Measurements from ENCODE around the gene SPINT1. TPM values are rescaled to one million over a fixed set of nuclear protein-coding genes. Genes with fewer than 3 reads are reported as not detected.

Gene SPINT1
- total RNA-seq, 1 experiment from 2014 or later, result 123 TPM

DNA sequence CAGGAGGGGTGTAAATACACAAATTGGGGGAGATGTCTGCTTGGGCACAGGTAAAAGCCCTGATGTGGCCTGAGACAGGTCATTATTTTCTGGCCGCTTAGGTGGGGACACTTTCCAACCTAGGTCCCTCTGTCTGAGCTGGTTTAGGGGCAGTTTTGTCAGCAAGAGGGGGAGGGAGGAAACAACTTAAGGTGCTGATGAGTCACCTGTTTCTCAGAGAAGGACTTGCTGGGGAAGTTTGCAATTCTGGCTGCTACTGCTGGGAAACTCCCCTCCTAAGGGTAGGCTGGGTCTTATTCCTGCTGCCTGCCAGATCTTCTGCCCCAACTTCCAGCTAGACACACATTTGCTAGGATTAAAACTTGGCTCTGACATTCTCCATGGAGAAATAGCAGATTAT is 34.9 kb downstream of the SPINT1 start:
- intact Hi-C loops (cut with micrococcal nuclease), result no loop called here
- H3K9ac ChIP-seq (ENCODE audit: low read length), result no peak overlapping the region; the same call in 1 of the 2 replicates
- TF ChIP-seq SRF (IDR thresholded peaks at IDR 0.05; ENCODE audit: low read depth), result no peak
- peak; percentile 66 for TF ChIP-seq JUND (IDR thresholded peaks at IDR 0.05)
- no peak for TF ChIP-seq SP1 (IDR thresholded peaks at IDR 0.05; ENCODE audit: low read depth)
- TF ChIP-seq POLR2A (IDR thresholded peaks at IDR 0.05; ENCODE audit: borderline replicate concordance, extremely low read depth, insufficient read depth, insufficient read length), result no peak
- peak; percentile 60 for TF ChIP-seq FOSL1 (IDR thresholded peaks at IDR 0.05; ENCODE audit: low read depth)
- TF ChIP-seq, protein P1, sequence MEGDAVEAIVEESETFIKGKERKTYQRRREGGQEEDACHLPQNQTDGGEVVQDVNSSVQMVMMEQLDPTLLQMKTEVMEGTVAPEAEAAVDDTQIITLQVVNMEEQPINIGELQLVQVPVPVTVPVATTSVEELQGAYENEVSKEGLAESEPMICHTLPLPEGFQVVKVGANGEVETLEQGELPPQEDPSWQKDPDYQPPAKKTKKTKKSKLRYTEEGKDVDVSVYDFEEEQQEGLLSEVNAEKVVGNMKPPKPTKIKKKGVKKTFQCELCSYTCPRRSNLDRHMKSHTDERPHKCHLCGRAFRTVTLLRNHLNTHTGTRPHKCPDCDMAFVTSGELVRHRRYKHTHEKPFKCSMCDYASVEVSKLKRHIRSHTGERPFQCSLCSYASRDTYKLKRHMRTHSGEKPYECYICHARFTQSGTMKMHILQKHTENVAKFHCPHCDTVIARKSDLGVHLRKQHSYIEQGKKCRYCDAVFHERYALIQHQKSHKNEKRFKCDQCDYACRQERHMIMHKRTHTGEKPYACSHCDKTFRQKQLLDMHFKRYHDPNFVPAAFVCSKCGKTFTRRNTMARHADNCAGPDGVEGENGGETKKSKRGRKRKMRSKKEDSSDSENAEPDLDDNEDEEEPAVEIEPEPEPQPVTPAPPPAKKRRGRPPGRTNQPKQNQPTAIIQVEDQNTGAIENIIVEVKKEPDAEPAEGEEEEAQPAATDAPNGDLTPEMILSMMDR (IDR thresholded peaks at IDR 0.05 in 2 of 3, conservative IDR thresholded peaks at IDR 0.05 in 1 of 3; ENCODE audit: borderline replicate concordance in 1 of 3, insufficient read depth in 1 of 3, low read depth in 2 of 3, low read length in 2 of 3), result no peak
- no peak for TF ChIP-seq ZFX (IDR thresholded peaks at IDR 0.05)
- no peak for TF ChIP-seq POLR2AphosphoS5 (IDR thresholded peaks at IDR 0.05; ENCODE audit: low read depth, low read length)
- no peak for TF ChIP-seq TCF7L2 (IDR thresholded peaks at IDR 0.05; ENCODE audit: borderline replicate concordance, extremely low read depth, insufficient read depth, insufficient read length)
- TF ChIP-seq, protein P2, sequence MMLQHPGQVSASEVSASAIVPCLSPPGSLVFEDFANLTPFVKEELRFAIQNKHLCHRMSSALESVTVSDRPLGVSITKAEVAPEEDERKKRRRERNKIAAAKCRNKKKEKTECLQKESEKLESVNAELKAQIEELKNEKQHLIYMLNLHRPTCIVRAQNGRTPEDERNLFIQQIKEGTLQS (IDR thresholded peaks at IDR 0.05), result no peak
- no peak for TF ChIP-seq EZH2phosphoT487 (IDR thresholded peaks at IDR 0.05; ENCODE audit: borderline replicate concordance)
- H3K9me2 ChIP-seq (ENCODE audit: insufficient read depth), result no peaks in the 10 kb centered on the region
- H3K27ac ChIP-seq (ENCODE audit: low read depth, low read length), result 0 out of 2 replicates have a peak overlapping the region, but pooled peaks have one; percentile 6
- H4K20me1 ChIP-seq (ENCODE audit: insufficient read depth), result no peaks in the 10 kb centered on the region
- DNase-seq (ENCODE audit: low read depth, low spot score) (no peak), ATAC-seq (no peak; the same call in 1 of the 2 replicates)
- RAD21 ChIA-PET (ENCODE audit: low non-redundant PET in 1 of 2, low total read pairs in 2 of 2, uncharacterized antibody in 2 of 2, unreplicated experiment in 2 of 2), result no interaction called here
- H3K4me1 ChIP-seq (ENCODE audit: control insufficient read depth in 1 of 2, insufficient read depth in 2 of 2, low read length in 2 of 2), result peaks cover 31 to 34% of the 10 kb centered on the region in 2 experiments
- no peaks in the 10 kb centered on the region for H3K36me3 ChIP-seq (ENCODE audit: control insufficient read depth in 1 of 2, insufficient read depth in 2 of 2, low read length in 2 of 2)
- H3K79me2 ChIP-seq (ENCODE audit: insufficient read depth, low read length), result no peaks in the 10 kb centered on the region
- no peak overlapping the region for H3K4me3 ChIP-seq (replicated peaks in 1 of 2; ENCODE audit: low read depth in 1 of 2, low read length in 2 of 2)
- BruUV-seq (replicated peaks), result no TSS peak
- POLR2A ChIA-PET, result interaction anchor here (1.0 to 1.1 kb wide), 2 partner anchors 9 to 13 kb away, joined by 3 to 7 read pairs; no protein-coding TSS in a partner anchor
- H2AFZ ChIP-seq (ENCODE audit: low read depth, low read length, poor library complexity, severe bottlenecking), result no peak overlapping the region
- CTCF ChIA-PET, result interaction anchor here (0.8 to 4.6 kb wide), 4 partner anchors 13 to 96 kb away, joined by 3 to 26 read pairs (median 9); partner anchors contain the start of gene VPS18
- H3K27me3 ChIP-seq (ENCODE audit: insufficient read depth, low read length), result no peaks in the 10 kb centered on the region
- H3K9me3 ChIP-seq (ENCODE audit: control insufficient read depth in 1 of 2, insufficient read depth in 1 of 2, low read depth in 1 of 2, low read length in 2 of 2), result no peaks in the 10 kb centered on the region
- peak overlapping the region; percentile 55 for H3K4me2 ChIP-seq (ENCODE audit: low read length)
